Stimulated activated CD4-positive, alpha-beta T cell treated with anti-CD3 and anti-CD28 coated beads, Interleukin-2, amount 100 ng/mL, for 48 hours (primary cell): Measurements from ENCODE around the gene RRP8.
A peak's percentile ranks its signal among the peaks of the same experiment; 100 is the strongest.

Source experiments
- DNase-seq, 2 donors: peaks; one replicate each; pipeline ENCODE4 v3.0.0-alpha.2; 2020

The RRP8 gene

DNA sequence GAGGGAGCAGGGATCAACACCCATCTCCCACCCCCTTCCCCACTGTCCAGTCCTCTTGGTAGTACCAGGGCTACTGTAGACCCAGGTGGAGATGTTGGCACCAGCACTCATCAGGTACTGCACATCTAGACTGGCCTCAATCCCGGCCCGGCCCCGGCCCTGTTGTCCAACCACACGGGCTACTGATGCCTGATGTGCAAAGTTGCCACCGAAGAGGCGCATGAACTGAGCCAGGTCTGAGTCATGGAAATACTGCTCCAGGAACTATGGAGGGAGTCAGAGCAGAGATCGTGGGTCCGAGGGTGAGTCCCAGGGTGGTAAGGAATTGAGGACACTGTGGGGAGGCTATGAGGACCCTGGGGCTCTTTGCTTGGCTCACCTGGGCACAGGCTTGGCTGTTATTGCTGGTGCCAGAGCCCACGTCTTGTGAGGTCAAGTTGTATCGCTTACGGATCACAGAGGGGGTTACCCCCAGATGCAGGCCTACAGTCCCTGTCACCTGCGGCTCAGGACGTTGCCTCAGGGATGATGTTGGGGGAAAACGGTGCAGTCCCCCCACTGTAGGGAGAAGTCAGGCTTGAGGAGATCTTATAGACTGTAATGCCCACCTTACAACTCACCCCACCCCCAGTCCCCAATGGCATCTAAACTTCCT lies 13.3 kb upstream of the RRP8 start:
- DNase-seq = no peak

DNA sequence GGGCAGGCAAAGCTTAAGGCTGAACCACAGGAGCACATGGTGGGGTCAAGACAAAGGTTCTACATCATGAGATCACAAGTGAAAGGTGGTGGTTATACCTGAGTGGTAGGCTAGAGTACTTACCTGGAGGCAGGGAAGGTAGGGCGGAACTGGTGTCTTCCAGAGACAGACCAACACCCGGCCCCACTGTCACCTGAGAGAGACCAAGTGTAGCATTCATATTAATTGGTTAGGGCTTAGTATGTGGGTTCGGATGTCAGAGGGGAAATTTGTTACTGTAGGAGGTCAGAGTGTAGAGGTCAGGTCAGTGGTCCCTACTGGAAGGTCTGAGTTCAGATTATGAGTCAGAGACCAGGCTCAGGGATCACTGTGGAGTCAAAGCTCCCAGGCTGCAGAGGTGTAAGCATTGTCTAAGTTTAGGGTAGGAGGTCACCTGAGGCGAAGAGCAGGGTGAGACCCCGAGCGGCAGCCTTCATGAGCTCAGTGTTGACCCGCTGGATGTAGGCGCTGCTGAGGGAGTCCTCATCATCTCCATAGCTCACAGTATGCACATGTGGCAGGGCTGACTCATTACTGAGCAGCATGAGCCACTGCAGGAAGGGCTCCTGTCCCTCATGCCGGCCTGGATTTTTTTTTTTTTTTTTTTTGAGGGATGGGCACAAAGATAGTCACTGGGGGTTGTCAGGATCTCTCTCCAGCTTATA lies 12.6 kb upstream of the RRP8 start:
- DNase-seq = no peak

DNA sequence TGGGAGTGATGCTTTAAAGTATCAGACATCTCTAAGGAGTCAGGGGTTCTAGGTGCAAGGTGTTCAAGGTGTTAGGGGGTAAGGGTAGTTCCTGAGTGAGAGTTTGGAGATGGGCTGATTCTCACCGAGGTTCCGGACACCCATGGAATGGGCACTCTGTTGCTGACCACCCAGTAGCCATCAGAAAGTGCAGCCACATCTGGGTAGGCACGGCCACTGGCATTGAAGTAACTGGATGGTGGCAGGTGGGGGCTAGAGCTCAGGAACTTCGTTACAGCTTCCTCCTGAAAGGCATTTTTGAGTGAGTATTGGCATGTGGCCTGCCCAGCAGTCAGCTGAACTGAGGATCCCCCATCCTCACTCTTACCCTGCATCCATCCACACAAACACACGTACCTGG lies 11.6 kb upstream of the RRP8 start:
- DNase-seq = no peak

DNA sequence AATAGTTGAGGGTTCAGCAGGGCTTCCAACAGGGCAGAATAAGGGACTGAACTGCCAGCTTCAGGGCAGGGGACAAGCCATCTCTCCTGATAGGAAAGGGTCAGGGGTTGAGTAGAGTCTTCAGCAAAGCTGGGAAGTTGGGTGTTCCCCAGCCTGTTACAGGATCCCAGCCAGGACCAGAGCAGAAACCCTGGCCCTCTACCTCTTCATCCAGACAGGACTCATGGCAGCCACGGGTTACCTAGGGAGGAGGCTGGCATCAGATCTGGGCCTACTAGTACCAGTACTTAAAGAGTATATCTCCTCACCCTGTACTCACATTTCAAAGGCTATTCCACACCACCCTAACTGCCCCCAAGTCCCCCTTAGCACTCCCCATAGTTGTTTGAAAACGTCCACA lies 11.0 kb upstream of the RRP8 start:
- DNase-seq = no peak

DNA sequence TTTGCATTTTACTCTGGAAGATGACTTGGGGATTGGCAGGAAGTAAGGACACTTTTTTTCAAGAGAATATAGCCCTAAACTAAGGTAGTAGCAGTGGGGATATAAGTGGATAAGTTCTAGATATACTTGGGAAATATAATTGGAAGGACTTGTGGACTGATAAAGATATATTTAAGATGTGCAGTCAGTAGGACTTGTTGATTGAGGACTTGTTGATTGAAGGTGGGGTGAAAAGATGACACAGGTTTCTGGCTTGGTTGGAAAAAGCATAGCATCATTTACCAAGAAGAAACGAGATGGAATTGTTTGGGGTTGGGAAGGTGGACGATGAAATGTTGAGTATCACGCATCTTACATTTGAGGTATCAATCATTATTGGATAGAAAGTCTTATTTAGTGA lies 10.1 kb upstream of the RRP8 start:
- no peak for DNase-seq

DNA sequence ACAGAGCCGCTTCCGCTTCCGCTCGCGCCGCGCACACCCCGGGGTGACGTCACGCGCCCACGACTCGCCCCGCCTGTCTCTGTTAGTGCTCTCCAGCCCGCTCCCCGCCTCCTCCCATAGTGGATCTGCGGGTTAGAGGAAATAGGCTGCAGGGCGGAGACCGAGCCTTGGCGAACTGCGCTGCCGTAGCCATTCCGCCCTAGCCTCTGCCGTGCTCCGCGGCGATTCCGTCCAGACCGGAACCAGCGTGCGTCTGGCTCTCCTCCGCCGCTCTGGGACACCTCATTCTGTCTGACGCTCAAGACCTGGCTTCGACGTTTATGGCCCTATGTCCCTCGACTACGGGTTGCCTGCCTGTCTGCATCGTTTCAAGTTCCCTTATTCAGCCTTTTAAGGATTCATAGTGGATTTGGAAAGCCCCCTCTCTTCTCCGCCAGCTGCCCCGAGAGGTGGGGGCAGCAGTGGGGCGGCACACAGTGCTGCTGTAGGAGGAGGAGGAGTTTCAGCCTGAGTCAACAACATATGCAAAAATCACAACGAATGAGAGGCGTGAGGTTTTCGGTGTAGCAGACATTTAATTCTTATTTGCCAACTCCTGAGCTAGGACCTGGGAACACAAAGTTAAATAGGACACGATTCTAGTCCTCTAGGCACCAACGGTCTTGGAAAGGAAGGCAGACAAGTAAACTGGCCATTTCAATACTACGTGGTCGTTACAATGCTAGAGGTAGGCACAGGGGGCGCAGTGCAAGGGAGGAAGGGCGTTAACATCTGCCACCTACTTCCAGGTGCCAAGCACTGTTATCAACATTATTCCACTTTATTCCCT lies 9.0 kb upstream of the RRP8 start, which contains the start of gene TAF10:
TSS of gene TAF10 (minus strand) at position 4 of the 829 bp plus-strand sequence. CDS start 27 bp downstream, outside the sequence.
- peak; percentile 91 to 95 for DNase-seq

DNA sequence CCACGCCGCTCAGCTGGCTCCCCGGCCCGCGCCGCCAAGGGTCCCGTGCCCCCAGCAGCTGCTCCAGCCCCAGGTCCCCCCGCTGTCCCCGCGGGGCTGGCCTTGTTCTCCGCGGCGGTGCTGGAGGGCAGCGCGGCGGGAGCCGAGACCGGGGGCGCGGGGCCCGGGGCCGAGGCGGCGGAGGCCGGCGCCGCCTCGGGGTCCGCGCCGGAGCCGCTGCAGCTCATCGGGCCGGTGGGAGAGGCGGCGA lies 8.5 kb upstream of the RRP8 start:
- DNase-seq = no peak

DNA sequence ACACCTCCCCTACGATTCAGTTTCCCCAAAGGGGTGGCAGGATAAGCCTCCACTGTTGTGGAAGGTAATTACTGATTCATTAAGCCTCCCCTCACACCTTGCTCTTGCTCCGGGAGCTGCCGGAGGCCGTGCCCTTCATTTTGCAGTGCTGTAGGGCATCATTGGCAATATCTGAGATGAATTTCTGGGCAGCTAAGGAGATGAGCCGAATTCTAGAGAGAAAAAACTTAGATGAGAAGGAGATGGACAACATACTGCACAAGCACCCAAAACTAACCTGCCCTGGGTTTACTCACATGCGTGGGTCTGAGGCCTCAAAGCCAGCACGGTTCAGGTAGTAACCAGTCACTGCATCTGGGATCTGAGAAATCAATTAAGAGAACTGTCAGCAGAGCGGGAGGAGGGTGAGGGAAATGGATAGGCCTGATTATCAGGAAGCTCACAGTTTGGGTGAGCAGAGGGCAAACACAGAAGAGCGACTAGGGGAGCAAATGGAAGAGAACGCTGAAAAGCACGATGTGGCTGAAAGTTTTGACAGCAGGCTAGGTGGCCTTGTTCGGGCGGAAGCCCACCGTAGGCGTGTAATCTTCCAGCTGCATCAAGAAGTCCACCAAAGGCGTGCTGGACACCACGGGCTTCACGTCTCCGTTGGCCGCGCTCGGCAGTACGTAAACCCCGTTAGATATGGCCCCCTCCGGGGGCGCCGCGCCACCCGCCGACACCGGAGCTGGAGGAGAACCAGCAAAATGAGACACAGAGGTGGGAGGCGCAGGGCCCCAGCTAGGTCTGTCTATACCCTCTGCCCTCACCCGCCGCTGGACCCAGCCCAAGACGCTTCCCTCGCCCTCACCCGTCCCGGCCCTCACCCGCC lies 7.9 kb upstream of the RRP8 start:
- DNase-seq = peak in 1 of 2 donors; percentile 20

DNA sequence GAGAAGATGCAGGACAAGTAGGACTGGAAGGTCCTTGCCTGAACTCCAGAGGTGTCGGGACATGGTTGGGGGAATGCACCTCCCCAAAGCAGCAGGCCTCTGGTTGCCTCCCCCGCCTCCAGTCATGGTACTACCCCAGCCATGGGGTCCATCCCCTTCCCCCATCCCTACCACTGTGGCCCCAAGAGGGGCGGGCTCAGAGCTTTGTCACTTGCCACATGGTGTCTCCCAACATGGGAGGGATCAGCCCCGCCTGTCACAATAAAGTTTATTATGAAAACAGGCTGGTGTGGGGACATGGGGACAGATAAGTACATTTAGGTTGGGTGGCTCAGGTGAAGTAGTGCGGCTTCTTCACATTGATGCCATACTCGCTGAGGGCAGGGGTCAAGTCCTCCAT lies 7.2 kb upstream of the RRP8 start:
- DNase-seq = no peak

DNA sequence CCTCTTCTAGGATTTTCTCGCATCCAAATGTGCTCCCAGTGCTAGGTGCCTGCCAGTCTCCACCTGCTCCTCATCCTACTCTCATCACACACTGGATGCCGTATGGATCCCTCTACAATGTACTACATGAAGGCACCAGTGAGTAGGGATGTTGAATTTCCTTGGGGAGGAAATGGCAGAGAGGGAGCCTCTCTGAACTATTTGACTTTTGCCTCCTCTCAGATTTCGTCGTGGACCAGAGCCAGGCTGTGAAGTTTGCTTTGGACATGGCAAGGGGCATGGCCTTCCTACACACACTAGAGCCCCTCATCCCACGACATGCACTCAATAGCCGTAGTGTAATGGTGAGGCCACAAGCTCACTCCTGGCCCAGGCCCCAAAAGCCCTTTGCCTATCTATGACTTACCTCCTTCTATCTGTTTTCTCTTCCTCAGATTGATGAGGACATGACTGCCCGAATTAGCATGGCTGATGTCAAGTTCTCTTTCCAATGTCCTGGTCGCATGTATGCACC lies 6.1 kb upstream of the RRP8 start:
- no peak for DNase-seq

DNA sequence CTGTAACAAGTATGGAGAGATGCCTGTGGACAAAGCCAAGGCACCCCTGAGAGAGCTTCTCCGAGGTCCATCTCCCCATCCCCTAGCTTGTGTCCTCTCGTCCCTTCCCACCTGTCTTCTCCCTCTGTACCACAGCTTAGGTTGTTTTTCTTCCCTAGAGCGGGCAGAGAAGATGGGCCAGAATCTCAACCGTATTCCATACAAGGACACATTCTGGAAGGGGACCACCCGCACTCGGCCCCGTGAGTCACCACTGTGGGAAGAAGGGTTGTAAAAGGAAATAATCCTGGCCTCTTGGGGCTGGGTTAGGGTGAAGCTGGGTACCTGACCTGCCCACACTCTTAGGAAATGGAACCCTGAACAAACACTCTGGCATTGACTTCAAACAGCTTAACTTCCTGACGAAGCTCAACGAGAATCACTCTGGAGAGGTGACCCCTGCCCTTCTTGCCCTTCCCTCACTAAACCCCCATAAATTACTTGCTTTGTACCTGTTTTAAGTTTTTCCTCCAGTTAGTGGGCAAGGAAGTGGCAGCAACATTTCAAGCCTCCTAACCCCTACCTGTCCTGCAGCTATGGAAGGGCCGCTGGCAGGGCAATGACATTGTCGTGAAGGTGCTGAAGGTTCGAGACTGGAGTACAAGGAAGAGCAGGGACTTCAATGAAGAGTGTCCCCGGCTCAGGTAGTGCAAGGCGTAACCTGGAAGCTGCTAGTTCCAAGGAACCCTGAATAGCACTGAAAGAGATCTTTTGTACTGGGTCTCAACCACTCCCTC lies 5.5 kb upstream of the RRP8 start:
- DNase-seq = no peak

DNA sequence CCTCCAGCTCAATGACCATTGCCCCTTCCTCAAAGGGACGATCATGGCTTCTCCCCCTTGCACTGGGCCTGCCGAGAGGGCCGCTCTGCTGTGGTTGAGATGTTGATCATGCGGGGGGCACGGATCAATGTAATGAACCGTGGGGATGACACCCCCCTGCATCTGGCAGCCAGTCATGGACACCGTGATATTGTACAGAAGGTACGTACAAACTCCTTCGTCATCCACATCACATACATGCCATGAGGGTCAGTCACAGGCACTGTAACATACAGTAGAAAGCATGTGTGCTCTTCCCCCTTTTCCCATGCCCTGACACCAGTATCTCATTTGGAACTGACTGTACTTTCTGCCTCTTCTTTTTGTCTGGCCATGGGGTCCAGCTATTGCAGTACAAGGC lies 4.6 kb upstream of the RRP8 start:
- no peak for DNase-seq

DNA sequence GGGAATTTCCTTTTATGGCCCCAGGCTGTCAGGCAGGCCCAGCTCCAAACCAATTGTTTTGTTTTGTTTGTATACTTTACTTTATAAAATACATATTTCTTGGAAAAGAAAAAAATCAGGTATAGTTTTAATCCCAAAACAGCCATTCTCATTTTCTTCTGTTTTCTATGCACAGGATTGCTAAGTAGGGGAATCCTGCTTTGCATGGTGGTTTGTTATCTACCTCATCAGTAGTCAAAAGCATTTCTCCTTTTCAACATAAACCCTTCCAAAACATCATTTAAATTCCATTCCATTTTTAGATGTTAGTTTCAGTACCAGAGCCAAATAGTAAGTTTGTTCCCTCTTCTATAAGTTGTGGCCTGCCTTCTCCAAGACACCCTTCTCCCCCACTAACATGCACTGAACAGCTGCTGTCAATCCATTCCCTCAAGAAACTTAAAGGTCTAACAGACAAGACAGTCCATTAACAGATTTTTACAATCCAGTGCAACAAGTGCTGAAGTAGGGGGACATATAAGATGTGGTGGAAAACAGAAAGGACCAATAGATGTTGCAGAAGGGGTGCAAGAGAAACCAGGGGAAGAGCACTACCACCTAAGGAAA lies 3.9 kb upstream of the RRP8 start:
- DNase-seq = no peak

DNA sequence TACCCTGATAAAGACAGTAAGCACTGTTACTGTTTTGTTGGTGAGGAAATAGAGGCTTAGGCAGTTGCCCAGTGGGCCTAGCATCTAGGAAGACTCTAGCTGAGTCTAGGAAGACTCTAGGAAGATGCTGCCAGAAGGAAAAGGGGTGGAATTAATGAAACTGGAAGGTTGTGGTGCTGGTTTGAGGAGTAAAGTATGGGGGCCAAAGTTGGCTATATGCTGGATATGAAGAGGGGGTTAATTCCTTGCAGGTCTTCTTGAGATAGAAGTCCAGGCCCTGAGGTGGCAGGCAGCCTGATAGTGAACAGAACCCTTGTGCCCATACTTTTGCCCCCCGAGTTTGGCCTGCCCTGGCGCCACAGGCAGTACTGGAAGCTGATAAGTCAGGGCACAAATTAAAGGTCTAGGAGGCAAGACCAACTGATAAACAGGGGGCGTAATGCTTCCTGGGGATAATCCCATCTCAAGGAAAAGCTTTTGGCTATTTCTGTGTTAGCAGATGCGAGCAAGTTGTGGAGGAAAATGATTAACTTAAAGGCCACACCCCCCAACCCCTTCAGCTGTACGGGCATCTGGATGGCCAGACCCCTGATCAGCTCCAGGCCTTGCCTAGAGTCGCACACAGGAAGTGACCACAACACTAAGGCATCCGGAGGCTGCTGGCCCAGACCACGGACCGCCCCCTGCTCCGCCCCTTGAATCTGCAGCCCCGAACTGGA lies 3.2 kb upstream of the RRP8 start:
- peak; percentile 41 to 55 for DNase-seq

DNA sequence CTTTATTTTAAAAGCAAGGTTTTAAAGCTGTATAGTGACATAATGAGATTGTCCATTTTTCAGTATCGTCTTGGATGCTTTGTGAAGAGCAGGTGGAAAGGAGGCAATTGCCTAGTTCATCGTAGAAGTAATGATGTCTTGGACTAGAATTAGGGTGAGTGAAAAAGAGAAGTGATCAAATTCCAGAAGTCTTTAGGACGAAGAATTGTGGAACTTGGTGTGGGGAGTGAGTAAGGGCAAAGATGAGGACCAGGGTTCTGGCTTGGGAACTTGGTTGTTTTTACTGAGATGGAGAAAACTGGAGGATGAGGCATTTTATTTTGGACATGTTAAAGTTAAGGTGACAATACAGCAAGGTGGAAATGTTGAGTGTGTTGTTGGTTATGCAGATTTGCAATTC lies 1.4 kb upstream of the RRP8 start:
- DNase-seq = no peak

DNA sequence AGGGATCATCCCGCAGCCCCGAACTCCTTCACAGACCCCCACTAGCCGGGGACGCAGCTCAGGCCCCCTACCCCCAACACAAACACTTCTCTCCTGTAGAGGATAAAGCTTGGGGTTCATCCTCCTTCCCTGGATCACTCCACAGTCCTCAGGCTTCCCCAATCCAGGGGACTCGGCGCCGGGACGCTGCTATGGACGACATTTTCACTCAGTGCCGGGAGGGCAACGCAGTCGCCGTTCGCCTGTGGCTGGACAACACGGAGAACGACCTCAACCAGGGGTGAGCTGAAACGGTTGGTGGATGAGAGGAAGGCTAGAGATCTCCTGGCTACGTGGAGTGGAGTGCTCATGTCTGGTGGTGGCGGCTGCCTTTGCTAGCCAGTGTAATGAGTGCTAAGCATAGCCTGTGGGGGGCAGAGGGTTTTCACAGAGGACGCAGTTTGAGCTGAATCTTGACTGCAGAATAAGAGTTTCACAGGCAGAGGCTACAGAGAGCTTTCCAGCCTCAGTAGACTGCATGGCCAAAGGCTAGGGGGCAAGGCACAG lies 738 bp upstream of the RRP8 start:
- DNase-seq = peak in 1 of 2 donors; percentile 43

DNA sequence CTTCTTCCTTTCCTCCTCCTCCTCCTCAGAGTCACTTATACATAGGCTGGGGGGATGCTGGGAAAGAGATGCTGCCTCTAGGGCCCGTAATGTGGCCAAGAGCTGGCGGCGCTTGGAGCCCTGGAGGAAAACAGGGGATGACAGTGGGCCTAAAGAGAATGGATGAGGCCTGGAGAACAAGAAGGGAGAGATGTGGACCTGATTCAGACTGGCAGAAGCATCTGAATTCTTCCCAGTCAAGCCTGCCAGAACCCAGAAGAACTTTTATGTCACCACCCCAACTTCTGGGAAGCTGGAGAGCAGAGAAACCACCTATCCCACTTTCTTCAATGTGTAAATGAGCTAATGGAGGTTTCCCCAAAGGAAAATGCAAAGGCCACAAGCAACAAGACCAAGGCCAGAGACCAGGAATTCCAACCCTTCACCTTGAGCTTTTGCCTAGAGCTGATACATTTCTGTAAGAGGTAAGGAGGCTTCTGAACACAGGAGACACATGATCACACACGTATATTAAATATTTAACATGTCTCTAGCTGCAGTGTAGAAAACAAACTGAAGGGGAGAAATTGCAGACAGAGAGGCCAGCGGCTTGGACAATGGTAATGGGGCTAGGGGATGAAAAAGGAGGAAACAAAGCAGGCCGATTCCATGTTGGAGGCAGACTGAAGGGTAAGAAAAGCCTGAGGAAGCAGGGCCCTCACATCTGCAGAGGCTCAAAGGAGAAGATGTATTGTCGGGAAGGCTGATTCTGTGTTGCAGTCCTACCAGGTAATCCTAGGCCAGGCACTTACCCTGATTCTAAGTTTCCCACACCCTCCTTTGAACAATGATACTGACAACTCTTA lies 1.1 kb downstream of the RRP8 start:
- no peak for DNase-seq

DNA sequence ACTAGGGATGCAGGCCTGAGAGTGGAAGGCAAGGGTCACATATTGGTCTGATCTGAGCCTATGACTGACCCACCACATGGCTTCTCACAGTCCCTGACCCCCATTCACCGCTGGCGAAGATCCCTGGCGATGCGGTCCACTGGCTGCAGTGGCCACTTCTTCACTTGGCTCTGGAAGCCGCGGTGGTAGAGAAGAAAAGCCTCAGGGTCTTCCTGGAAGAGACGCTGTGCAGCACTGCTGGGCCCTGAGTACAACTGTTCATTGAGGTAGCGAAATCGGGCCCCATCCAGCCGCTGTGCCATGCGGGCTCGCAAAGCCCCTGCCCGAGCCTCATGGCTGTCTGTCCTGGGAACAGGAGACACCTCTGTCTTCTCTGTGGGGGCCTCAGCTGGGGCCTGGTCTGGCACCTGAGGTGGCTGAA lies 2.4 kb downstream of the RRP8 start:
- no peak for DNase-seq

DNA sequence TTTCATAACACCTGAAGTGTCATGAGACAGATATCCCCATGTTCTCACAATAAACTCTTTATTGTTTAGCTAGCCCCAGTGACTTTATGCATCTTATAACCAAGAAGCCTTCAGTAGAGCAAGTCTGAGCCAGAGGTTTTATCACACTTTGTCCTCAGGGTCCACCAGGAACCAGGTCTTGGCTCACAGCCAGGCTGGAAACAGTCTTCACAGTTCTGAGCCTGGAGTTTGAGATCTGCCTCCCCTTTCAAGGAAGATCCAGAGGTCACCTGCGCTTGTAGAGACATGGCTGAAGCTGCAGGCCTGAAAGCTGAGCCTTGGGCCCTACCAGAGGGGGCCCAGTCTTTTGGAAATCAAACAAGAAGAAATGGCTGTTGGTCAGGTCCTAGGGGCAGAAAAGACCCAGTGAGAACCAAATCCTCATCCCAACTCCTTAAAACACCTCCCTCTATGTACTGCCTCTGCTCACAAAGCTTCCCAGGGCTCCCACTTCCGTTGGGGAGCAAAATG lies 3.5 kb downstream of the RRP8 start:
- no peak for DNase-seq
